SK-N-SH (cell line): ENCODE data around the gene TMEM176A. TPM values are rescaled to one million over a fixed set of nuclear protein-coding genes. Genes with fewer than 3 reads are reported as not detected.

ENCODE experiments used
- CTCF ChIA-PET: fragments of 300-600, 350-600 bp; formaldehyde crosslinking; extraction: SDS; loops from one replicate; lab custom pipeline; 2021; lab: Yijun Ruan, JAX
- POLR2A ChIA-PET: fragments of 350-600 bp; sonication (Branson Sonifier 250); formaldehyde crosslinking; extraction: SDS; loops from one replicate; lab custom pipeline; 2020; ENCODE audit warnings: antibody characterized with exemption, inconsistent platforms; lab: Yijun Ruan, JAX
- DNase-seq: peaks from one replicate; pipeline ENCODE4 v3.0.0; 2012
- H2AFZ ChIP-seq: fragments of 200-600 bp; sonication (generic); 2 replicates; pipeline ENCODE4 v1.8.1; 2016; ENCODE audit warnings: antibody characterized with exemption, mild to moderate bottlenecking, low read depth
- H3F3A ChIP-seq: fragments of 200-600 bp; sonication (generic); replicated peaks from 2 replicates; pipeline ENCODE3; 2016; ENCODE audit warnings: antibody characterized with exemption, mild to moderate bottlenecking; ENCODE audit not compliant: insufficient read depth
- H3K27ac ChIP-seq, 2 experiments: fragments of 200-500 bp in 1 of 2; fragments of 200-600 bp in 1 of 2; sonication (Bioruptor generic) in 1 of 2; sonication (generic), shearing (Covaris generic) in 1 of 2; 2 replicates each; pipeline versions ENCODE4 v1.5.1 to v1.6.1; 2014 to 2016; ENCODE audit warnings: low read depth in 2 of 2, inconsistent platforms in 1 of 2, low read length in 1 of 2, mild to moderate bottlenecking in 1 of 2, mixed read lengths in 1 of 2
- H3K27me3 ChIP-seq: fragments of 200-600 bp; sonication (generic), shearing (Covaris generic); 2 replicates; pipeline ENCODE4 v1.6.1; 2016; ENCODE audit warnings: mixed run types; ENCODE audit not compliant: insufficient read depth
- H3K36me3 ChIP-seq, 2 experiments: fragments of 200-500 bp in 1 of 2; fragments of 200-600 bp in 1 of 2; sonication (Bioruptor generic) in 1 of 2; sonication (generic) in 1 of 2; replicated peaks in 1 of 2; 2 replicates each; pipeline versions ENCODE3 to v1.5.1; 2014 to 2016; ENCODE audit warnings: low read length in 1 of 2, mild to moderate bottlenecking in 1 of 2; ENCODE audit not compliant: insufficient read depth in 2 of 2, control insufficient read depth in 1 of 2
- H3K4me1 ChIP-seq, 2 experiments: fragments of 200-500 bp in 1 of 2; fragments of 200-600 bp in 1 of 2; sonication (Bioruptor generic) in 1 of 2; sonication (generic), shearing (Covaris generic) in 1 of 2; 2 replicates each; pipeline versions ENCODE4 v1.5.1 to v1.6.1; 2014 to 2016; ENCODE audit warnings: low read depth in 1 of 2, low read length in 1 of 2, mixed run types in 1 of 2; ENCODE audit not compliant: insufficient read depth in 2 of 2, control insufficient read depth in 1 of 2
- H3K4me2 ChIP-seq: fragments of 200-600 bp; sonication (generic), shearing (Covaris generic); 2 replicates; pipeline ENCODE4 v1.6.1; 2017; ENCODE audit warnings: mixed run types
- H3K4me3 ChIP-seq, 2 experiments: fragments of 200-500 bp in 1 of 2; fragments of 200-600 bp in 1 of 2; sonication (Bioruptor generic) in 1 of 2; sonication (generic), shearing (Covaris generic) in 1 of 2; 2 replicates each; pipeline versions ENCODE4 v1.5.1 to v1.8.1; 2014 to 2016; ENCODE audit warnings: low read depth in 2 of 2, inconsistent platforms in 1 of 2, low read length in 1 of 2, mild to moderate bottlenecking in 1 of 2, mixed read lengths in 1 of 2, moderate library complexity in 1 of 2
- H3K79me2 ChIP-seq: fragments of 200-600 bp; sonication (generic); 2 replicates; pipeline ENCODE4 v1.8.1; 2017; ENCODE audit warnings: mild to moderate bottlenecking; ENCODE audit not compliant: insufficient read depth
- H3K9ac ChIP-seq: fragments of 200-600 bp; sonication (generic); 2 replicates; pipeline ENCODE4 v1.6.1; 2017; ENCODE audit warnings: mixed run types
- H3K9me2 ChIP-seq: fragments of 200-600 bp; sonication (generic); 2 replicates; pipeline ENCODE4 v1.6.1; 2017; ENCODE audit warnings: mixed run types
- H3K9me3 ChIP-seq: fragments of 200-600 bp; sonication (generic); 2 replicates; pipeline ENCODE4 v1.6.1; 2017; ENCODE audit warnings: mixed run types, mild to moderate bottlenecking, moderate library complexity
- H4K20me1 ChIP-seq: fragments of 200-600 bp; sonication (generic); 2 replicates; pipeline ENCODE4 v1.6.1; 2017; ENCODE audit warnings: mild to moderate bottlenecking, mixed run types; ENCODE audit not compliant: insufficient read depth
- CHD2 ChIP-seq: fragments of 150-350 bp; IDR thresholded peaks from 2 replicates; pipeline ENCODE4 v1.6.1; 2018; ENCODE audit warnings: low read length; ENCODE audit not compliant: partially characterized antibody
- CTCF ChIP-seq: fragments of 200-600 bp; sonication (generic); IDR thresholded peaks from 2 replicates; pipeline ENCODE4 v1.6.1; 2017; ENCODE audit warnings: antibody characterized with exemption, mild to moderate bottlenecking, moderate library complexity
- ELF1 ChIP-seq: IDR thresholded peaks from 2 replicates; pipeline ENCODE4 v1.4.0; 2012
- EP300 ChIP-seq, 2 experiments: IDR thresholded peaks; 2 replicates each; pipeline versions ENCODE4 v1.4.0 to v1.6.1; 2012; ENCODE audit warnings: borderline replicate concordance in 1 of 2, low read depth in 1 of 2, low read length in 1 of 2
- FOXM1 ChIP-seq: IDR thresholded peaks from 2 replicates; pipeline ENCODE4 v1.4.0; 2012; ENCODE audit warnings: low read depth, mild to moderate bottlenecking
- GABPA ChIP-seq: IDR thresholded peaks from 2 replicates; pipeline ENCODE4 v1.4.0; 2012; ENCODE audit warnings: low read depth, mild to moderate bottlenecking
- GATA2 ChIP-seq: sonication (generic); formaldehyde crosslinking; IDR thresholded peaks from 2 replicates; pipeline ENCODE4 v1.5.0; 2020; ENCODE audit warnings: mild to moderate bottlenecking, missing genetic modification reagents
- MEF2A ChIP-seq: IDR thresholded peaks from 2 replicates; pipeline ENCODE4 v1.4.0; 2012; ENCODE audit warnings: low read depth, borderline replicate concordance
- MXI1 ChIP-seq: IDR thresholded peaks from 2 replicates; pipeline ENCODE4 v1.6.1; 2012; ENCODE audit warnings: mild to moderate bottlenecking, low read depth, low read length, improper control_type of control experiment
- NFIC ChIP-seq: IDR thresholded peaks from 2 replicates; pipeline ENCODE4 v1.4.0; 2012; ENCODE audit warnings: borderline replicate concordance
- PBX3 ChIP-seq: IDR thresholded peaks from 2 replicates; pipeline ENCODE4; 2012
- POLR2AphosphoS5 ChIP-seq: IDR thresholded peaks from 2 replicates; pipeline ENCODE4 v1.6.1; 2012; ENCODE audit warnings: low read depth, low read length
- RAD21 ChIP-seq: IDR thresholded peaks from 2 replicates; pipeline ENCODE4 v1.6.1; 2012; ENCODE audit warnings: mild to moderate bottlenecking, low read length
- RCOR1 ChIP-seq: fragments of 150-350 bp; IDR thresholded peaks from 2 replicates; pipeline ENCODE4 v1.6.1; 2017; ENCODE audit warnings: antibody characterized with exemption, low read length
- RFX5 ChIP-seq: IDR thresholded peaks from 2 replicates; pipeline ENCODE4 v1.6.1; 2012; ENCODE audit warnings: mild to moderate bottlenecking, improper control_type of control experiment, low read length
- SMC3 ChIP-seq: IDR thresholded peaks from 2 replicates; pipeline ENCODE4 v1.6.1; 2012; ENCODE audit warnings: low read depth, low read length, improper control_type of control experiment
- TCF12 ChIP-seq: IDR thresholded peaks from 2 replicates; pipeline ENCODE4 v1.4.0; 2012
- WGBS: methylation state at CpG from one replicate; pipeline ENCODE4 v1.1.6; 2017; ENCODE audit warnings: low lambda C conversion rate; 5-methylcytosine and 5-hydroxymethylcytosine counted together
- polyA plus RNA-seq, 3 experiments: library from polyadenylated mRNA; depleted of rRNA; stranded (reverse); fragments of >200 nt; gene quantifications; 2 replicates each; pipeline ENCODE4 v1.2.3, GENCODE V29; 2012
- TF ChIP-seq, protein P1 (sequence below): IDR thresholded peaks from 2 replicates; pipeline ENCODE4 v1.4.0; 2012; ENCODE audit warnings: low read depth
- TF ChIP-seq, protein P2 (sequence below): IDR thresholded peaks from 2 replicates; pipeline ENCODE4 v1.6.1; 2012; ENCODE audit warnings: mild to moderate bottlenecking, low read depth, low read length, moderate library complexity

Gene TMEM176A
- polyA plus RNA-seq, 1 of the 3 experiments (the other 2 are of a cell fraction), result not detected

GRCh38 chr7:150784954-150785353, 15.6 kb upstream of the TMEM176A start:
- Histone ChIP-seq H3F3A (no peaks in the 10 kb centered on the region), H3K4me3 (no peak overlapping the region), H3K4me1 (peaks cover 19 to 52% of the 10 kb centered on the region in 2 experiments; a peak in 3 of 4 replicates), H3K79me2 (no peaks in the 10 kb centered on the region), H3K4me2 (no peak overlapping the region), H3K9me3 (no peaks in the 10 kb centered on the region), H3K27ac (peak overlapping the region in 1 of 2 experiments; percentile 36; a peak in 2 of 4 replicates), H3K9me2 (no peaks in the 10 kb centered on the region), H2AFZ (no peak overlapping the region), H3K36me3 (no peaks in the 10 kb centered on the region), H4K20me1 (no peaks in the 10 kb centered on the region), H3K27me3 (no peaks in the 10 kb centered on the region), H3K9ac (no peak overlapping the region)
- POLR2A ChIA-PET, result interaction anchor here (0.6 kb wide), 2 partner anchors 13 to 204 kb away, joined by 4 to 5 read pairs; no protein-coding TSS in a partner anchor
- TF ChIP-seq ELF1 (no peak), FOXM1 (no peak)
- TF ChIP-seq, protein P1, sequence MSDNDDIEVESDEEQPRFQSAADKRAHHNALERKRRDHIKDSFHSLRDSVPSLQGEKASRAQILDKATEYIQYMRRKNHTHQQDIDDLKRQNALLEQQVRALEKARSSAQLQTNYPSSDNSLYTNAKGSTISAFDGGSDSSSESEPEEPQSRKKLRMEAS, result no peak
- no peak for DNase-seq
- CTCF ChIA-PET, result interaction anchor here (0.8 to 12.3 kb wide), 6 partner anchors 92 to 336 kb away, joined by 3 to 136 read pairs (median 43); no protein-coding TSS in a partner anchor
- 62% methylated on average over 4 of the region's 4 CpGs for WGBS

DNA sequence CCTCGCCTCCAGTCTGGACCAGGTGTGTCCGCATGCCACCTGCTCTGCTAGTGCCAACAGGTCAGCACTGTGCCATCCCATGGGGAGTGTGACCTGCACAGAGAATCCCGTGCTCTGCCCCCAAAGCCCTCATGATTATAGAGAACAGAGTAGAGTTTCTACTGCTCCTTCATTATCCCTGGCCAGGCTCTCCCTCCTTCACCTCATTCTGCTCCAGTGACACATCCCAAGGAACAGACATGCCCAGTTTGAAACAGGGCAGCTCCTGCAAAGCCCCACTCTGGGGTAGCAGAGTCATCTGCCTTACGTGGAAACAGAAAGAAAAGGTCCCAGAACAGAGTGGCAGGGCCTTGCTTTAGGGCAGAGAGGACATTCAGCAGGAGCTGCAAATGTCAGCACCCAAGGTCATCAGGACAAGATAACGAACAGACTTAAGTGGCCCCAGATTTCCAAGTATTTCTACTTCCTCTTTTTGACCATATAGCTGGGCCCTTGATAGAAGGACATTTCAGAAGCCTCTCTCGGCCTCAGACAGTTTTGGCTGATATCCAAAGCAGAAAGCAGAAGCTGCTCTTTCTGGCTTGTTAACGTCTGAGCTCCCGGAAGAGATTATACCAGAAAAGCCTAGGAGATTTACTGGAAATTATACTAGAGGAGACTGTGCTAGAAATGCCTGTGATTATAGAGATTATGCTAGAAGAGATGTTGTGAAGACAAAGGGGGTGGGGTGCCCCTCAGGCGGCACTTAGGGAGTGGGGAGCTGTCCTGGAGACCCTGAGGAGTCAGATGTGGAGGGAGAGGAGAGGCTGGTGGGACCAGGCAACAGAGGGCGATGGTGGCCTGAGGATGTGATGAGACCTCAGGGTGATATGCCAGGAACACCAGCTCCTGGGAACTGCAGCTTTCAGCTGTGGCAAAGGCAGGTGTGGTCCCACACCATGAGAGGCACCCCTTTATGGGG, 13.0 kb upstream of the TMEM176A start:
- DNase-seq, result peak; percentile 75
- no peaks in the 10 kb centered on the region for H3F3A ChIP-seq
- no peaks in the 10 kb centered on the region for H3K79me2 ChIP-seq
- H3K9me2 ChIP-seq, result no peaks in the 10 kb centered on the region
- TF ChIP-seq FOXM1, result no peak
- no peak for TF ChIP-seq CTCF
- no peak for TF ChIP-seq MEF2A
- TF ChIP-seq RCOR1, result peak; percentile 55
- TF ChIP-seq GABPA, result no peak
- peak; percentile 80 for TF ChIP-seq CHD2
- TF ChIP-seq NFIC, result peak; percentile 70
- no peak; the same call in 1 of the 2 replicates for TF ChIP-seq MXI1
- TF ChIP-seq POLR2AphosphoS5, result no peak
- peak; percentile 4; the same call in 1 of the 2 replicates for TF ChIP-seq SMC3
- TF ChIP-seq RAD21, result peak; percentile 59
- no peak; the same call in 1 of the 2 replicates for TF ChIP-seq TCF12
- peak; percentile 16; the same call in 1 of the 2 replicates for TF ChIP-seq RFX5
- TF ChIP-seq, protein P2, sequence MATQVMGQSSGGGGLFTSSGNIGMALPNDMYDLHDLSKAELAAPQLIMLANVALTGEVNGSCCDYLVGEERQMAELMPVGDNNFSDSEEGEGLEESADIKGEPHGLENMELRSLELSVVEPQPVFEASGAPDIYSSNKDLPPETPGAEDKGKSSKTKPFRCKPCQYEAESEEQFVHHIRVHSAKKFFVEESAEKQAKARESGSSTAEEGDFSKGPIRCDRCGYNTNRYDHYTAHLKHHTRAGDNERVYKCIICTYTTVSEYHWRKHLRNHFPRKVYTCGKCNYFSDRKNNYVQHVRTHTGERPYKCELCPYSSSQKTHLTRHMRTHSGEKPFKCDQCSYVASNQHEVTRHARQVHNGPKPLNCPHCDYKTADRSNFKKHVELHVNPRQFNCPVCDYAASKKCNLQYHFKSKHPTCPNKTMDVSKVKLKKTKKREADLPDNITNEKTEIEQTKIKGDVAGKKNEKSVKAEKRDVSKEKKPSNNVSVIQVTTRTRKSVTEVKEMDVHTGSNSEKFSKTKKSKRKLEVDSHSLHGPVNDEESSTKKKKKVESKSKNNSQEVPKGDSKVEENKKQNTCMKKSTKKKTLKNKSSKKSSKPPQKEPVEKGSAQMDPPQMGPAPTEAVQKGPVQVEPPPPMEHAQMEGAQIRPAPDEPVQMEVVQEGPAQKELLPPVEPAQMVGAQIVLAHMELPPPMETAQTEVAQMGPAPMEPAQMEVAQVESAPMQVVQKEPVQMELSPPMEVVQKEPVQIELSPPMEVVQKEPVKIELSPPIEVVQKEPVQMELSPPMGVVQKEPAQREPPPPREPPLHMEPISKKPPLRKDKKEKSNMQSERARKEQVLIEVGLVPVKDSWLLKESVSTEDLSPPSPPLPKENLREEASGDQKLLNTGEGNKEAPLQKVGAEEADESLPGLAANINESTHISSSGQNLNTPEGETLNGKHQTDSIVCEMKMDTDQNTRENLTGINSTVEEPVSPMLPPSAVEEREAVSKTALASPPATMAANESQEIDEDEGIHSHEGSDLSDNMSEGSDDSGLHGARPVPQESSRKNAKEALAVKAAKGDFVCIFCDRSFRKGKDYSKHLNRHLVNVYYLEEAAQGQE, result no peak
- no peak for TF ChIP-seq PBX3
- peak; percentile 64 for TF ChIP-seq GATA2 (CRISPR knock-in tag)
- peak; percentile 31 to 96; a peak in 3 of 4 replicates for TF ChIP-seq EP300 (IDR thresholded peaks at IDR 0.05; ENCODE audit: borderline replicate concordance in 1 of 2, low read depth in 1 of 2, low read length in 1 of 2)
- TF ChIP-seq, all 33 proteins: peak for 8
- Histone ChIP-seq H4K20me1 (no peaks in the 10 kb centered on the region), H3K4me2 (peak overlapping the region; percentile 22; the same call in 1 of the 2 replicates), H2AFZ (peak overlapping the region; percentile 58; the same call in 1 of the 2 replicates), H3K4me3 (no peak overlapping the region), H3K27me3 (no peaks in the 10 kb centered on the region), H3K27ac (peak overlapping the region; percentile 47 to 100; a peak in 3 of 4 replicates), H3K9ac (peak overlapping the region; percentile 15; the same call in 1 of the 2 replicates), H3K9me3 (no peaks in the 10 kb centered on the region), H3K36me3 (no peaks in the 10 kb centered on the region), H3K4me1 (peaks cover 19 to 61% of the 10 kb centered on the region in 2 experiments; a peak in 3 of 4 replicates)
- POLR2A ChIA-PET, result interaction anchor here (0.6 to 2.6 kb wide), 21 partner anchors 9 to 241 kb away, joined by 3 to 15 read pairs (median 4); partner anchors contain the start of gene ABCB8
- CTCF ChIA-PET, result interaction anchor here (0.6 to 12.3 kb wide), 39 partner anchors 8 to 339 kb away, joined by 3 to 136 read pairs (median 6); partner anchors contain the start of gene AOC1
- 22% methylated on average over 10 of the region's 10 CpGs for WGBS
